HG03457 (cell line): Measurements from ENCODE around the gene MPL.

ENCODE experiments used
- ATAC-seq: cut with Tn5 transposase; IDR thresholded peaks from one replicate; pipeline ENCODE4 v1.9.1; 2021; ENCODE audit warnings: moderate number of reproducible peaks; ENCODE audit not compliant: unreplicated experiment

The MPL gene

GRCh38 chr1:43337588-43337987, at the start of gene MPL:
Gene MPL, plus strand, starts transcription at chr1:43337818. Its CDS starts 31 bp downstream, at chr1:43337849.
- no peak for ATAC-seq

GRCh38 chr1:43288058-43288784, 49.4 kb upstream of the MPL start:
- no peak for ATAC-seq

GRCh38 chr1:43288785-43289706, 48.6 kb upstream of the MPL start:
- no peak for ATAC-seq

DNA sequence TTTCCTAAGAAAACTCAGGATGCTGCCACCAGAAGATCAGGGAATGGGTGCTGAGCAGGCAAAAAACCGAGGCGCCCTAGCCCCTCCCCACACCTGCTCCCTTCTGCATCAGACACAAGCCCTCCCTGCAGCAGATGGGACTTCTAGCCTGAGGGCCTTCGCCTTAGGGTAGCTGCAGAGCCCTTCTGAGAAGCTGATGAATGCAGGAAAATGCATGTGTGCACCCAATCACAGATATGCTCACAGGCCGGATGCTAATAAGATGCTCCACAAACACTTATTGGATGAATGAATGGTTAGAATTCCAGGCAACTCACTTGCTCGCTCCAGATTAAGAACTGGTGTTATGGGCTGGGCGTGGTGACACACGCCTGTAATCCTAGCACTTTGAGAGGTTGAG, 45.4 kb upstream of the MPL start:
- no peak for ATAC-seq

- ATAC-seq: no peak
These were observed 44.9 kb upstream of the MPL start for GRCh38 chr1:43292679-43293078.

- ATAC-seq: no peak
These were observed 44.4 kb upstream of the MPL start for GRCh38 chr1:43293176-43293575.

DNA sequence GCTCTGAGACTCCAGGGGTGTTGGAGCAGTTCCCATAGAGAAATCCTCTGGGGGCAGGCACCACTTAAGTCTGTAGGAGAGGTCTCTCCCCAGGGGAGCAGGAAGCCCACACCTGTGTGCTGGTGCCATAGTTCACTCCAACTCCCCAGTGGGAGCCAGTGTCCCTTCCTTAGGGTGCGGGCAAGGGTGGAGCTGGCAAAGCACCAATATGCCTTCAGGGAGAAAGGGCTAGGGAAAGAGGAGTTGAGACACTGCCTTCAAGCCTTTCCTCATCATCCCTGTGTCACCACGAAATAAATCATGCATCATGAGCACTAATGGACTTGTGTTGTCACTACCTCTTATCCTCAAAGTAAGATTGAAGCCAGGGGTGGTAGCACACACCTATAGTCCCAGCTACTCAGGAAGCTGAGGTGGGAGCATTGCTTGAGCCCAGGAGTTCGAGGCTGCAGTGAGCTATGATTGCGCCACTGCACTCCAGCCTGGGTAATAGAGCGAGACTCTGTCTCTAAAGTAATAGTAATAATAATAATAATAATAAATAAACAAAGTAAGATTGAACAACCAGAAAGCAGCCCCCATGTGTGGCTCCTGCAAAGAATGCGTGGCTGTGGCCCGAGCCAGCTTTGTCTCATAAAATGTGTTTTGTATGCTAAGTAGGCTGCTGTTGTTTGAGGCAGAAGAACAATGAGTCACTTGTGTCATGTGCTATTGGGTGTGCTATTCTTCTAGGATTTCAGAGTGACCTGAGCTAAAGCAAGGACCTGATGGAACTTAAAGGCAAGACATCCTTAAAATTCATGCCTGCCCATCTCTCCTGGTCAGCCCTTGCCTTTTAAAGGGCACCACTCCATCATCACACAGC, 43.5 kb upstream of the MPL start:
- ATAC-seq: no peak

DNA sequence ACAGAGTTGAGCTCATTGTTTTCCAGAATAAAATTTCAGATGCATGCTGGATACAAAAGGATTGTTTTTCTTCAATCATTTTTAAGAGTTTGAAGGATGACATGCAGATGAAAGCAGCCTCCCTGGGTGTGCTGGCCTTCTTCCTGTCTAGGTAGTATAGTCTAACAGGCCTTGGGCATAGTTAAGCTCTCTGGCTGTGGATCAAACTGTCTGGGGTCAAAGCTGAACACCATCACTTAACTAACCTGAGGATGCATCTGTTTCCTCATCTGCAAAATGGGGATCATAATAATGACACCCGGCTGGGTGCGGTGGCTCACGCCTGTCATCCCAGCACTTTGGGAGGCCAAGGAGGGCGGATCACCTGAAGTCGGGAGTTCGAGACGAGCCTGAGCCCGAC, 42.9 kb upstream of the MPL start:
- no peak for ATAC-seq

GRCh38 chr1:43296207-43296606, 41.4 kb upstream of the MPL start:
- no peak for ATAC-seq

GRCh38 chr1:43298055-43298454, 39.6 kb upstream of the MPL start:
- ATAC-seq: no peak

- no peak for ATAC-seq
These were observed 38.5 kb upstream of the MPL start for GRCh38 chr1:43299101-43299500.

DNA sequence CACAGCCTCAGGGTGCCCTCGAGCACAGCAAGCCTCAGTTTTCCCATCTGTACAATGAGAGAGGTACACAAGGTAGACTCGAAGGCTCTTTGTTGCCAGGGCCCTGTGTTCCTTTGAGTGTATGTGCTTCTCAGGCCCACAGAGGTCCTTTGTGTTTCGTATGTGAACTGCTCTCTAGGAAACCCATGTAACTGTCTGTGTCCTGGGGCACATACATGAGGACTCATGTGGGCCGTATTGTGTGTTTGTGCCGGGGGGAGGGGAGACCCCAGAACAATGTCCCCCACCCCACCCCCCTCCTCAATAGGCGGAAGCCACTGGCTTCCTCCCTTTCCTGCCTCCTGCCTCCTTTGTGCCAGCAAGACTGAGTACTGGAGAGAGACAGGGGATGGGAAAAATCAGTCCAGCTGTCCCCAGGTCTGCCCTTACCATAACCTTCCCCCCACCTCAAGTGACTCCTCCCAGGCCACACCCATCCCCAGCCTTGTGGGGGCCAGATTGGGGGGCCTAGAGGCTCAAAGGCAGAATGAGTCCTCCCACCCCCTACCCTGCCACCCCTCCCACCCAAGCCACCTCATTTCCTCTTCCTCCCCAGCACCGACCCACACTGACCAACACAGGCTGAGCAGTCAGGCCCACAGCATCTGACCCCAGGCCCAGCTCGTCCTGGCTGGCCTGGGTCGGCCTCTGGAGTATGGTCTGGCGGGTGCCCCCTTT, 37.1 kb upstream of the MPL start, which contains the start of gene TIE1:
TIE1 (plus strand) TSS at position 605 of the 717 bp plus-strand sequence; CDS start at position 695, 90 bp downstream.
- no peak for ATAC-seq

DNA sequence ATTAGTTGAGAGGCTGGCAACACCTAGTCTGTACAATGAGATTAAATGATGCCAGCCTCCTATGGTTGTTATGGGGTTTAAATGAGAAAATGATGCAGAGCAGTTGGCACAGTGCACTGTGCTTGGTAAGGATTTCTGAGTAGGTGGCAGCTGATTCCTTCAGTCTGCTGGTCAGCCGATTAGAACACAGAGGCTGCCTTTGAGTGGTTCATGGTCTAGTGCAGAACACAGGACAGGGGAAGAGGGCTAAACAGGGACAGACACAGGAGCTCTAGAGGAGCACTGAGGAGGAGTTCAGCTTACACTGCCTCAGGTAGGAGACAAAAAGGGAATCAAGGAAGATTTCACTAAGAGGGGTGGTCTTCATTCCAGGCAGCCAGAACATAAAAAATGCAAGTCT, 35.4 kb upstream of the MPL start:
- no peak for ATAC-seq

DNA sequence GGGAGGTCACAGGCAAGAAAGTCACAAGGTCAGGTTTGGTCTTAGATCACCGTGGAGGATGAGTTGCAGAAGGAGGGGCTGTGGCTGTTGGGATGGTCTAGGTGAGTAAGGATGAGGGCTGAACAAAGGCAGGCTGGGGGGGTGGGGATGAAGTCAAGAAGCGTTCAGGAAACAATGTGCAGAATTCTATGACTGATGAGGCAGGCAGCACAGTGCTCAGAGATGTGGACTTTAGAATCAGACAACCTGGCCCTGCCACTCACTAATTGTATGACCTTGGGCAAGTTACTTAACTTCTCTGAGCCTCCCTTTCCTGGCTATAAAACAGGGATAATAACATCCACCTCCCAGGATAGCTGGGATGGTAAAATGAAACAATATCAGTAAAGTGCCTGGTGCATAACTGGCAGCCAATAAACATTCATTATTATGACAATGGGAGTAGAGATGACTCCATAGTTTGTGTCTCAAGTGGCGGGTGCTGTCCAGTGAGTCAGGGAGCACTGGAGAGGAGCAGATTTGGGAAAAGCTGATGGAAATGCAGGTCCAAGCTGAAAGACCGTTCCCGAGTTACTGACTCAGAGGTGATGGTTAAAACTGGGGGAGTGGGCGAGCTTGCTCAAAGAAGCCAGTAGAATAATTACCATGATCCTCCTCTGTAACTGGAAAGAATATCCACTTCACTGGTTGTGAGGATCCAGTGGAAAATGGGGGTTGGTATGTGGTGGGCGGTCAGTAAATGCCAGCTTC, 34.7 kb upstream of the MPL start:
- no peak for ATAC-seq

DNA sequence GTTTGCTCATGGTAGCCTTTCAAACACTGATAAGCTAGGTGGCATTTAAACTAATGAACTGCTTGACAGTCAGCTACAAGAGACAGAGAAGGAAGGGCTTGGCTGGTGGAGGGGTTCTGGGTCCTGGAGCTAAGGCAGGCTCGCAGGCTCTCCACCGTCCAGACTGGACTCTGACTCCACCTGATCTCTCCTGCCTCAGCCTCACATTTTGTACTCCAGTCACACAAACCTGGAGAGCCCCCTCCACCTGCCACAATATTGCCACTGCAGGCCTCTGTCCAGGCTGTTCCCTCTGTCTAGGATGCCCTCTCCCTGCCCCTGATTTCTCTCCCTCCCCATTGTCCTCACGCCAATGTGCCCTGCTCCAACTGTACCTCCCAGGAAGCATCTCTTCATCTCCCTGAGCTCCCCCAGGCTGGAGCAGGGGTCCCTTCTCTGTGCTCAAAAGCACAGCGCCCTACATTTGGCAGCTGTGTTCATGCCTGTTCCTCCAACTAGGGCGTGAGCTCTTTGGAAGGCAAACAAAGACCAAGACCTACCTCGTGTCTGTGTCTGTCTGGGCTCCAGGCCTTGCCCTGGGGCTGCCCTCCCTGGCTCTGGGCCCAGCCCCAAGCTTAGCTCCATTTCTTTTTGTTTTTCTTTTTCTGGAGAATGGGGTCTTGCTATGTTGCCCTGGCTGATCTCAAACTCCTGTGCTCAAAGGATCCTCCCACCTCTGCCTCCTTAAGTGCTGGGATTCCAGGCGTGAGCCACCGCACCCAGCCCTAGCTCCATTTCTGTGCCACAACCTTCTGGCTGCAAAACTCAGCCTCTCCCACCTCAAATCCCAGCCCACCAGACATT, 33.9 kb upstream of the MPL start:
- no peak for ATAC-seq

DNA sequence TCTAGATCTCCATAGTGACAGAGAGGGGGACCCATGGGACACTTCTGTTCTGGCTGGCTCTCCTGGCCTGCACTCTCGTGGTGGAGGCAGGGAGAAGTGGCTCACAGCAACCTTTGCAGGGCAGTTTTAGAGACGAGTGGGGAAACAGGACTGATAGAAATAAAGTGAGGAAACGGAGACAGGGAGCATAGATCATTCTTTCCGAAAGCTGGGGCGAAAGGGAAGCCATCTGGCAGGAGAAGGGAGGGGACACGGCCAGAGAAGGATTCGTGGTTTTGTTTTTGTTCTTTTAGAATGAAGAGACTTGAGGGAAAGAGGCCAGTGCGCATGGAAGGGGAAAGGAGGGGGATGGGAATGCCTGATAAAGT, 33.3 kb upstream of the MPL start:
- ATAC-seq: no peak

DNA sequence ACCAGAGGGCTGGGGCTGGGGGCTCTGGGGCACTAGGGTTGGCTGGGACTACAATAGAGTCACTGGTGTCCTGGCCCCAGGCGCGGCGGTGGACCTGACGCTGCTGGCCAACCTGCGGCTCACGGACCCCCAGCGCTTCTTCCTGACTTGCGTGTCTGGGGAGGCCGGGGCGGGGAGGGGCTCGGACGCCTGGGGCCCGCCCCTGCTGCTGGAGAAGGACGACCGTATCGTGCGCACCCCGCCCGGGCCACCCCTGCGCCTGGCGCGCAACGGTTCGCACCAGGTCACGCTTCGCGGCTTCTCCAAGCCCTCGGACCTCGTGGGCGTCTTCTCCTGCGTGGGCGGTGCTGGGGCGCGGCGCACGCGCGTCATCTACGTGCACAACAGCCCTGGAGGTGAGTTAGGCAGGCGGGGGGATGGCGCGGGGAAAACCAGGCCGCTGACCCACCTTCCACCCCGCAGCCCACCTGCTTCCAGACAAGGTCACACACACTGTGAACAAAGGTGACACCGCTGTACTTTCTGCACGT, 32.8 kb upstream of the MPL start:
- no peak for ATAC-seq

DNA sequence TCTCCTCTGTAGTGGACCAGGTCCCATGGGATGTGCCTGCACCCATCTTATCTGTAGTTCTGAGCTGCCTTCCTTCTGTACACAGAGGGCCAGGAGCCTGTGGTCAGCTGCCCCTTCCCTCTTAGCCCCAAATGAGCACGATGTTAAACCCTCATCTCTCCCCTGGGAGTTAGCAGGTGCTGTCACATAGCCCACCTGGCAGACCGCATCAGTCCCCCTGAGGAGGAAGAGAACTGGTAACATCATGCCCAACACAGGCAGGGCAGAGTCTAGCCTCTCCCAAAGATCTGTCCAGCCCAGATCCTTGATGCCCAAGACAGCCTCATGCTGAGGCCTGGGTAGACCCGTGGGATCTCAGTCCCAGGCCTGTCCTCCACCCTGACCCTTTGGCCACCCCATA, 32.2 kb upstream of the MPL start:
- no peak for ATAC-seq
